ENCODE data around the gene SNTN.

The SNTN gene

DNA sequence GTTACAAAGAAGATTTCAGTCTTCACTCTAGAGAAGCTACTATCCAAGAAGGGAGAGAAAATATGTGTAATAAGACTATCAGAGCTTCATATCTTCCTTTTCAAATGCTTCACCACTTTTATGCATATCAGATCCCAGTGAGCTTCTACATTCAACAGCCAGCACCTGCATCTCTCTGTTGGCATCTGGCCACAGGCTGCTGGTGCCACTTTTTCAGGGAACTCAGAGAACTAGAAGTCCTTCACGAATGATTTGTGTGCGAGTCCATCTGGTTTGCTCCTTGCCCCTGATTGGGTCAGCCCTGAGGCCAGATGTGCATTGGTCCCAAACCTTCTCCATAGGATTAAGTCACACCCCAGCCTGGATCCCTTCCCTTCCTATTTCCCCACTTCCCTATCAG, 22.1 kb downstream of the SNTN start:
- no peak for DNase-seq (ENCODE audit: low spot score)

DNA sequence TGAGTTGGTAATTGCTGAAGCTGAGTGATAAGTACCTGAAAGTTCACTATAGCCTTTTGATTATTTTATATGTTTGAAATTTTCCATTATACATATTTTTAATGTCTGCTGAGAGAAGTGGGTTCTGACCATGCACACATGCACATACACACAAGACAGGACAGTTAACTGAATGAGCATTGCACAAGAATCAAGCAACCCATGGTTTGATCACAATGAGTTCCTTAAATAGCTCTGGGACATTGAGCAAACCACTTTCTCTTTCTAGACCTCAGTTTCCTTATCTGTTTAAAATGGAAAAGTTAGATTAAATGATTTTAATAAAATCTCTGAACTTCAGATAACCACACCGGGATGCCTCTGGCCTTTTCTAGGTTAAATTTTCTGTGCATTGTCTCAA, 26.7 kb downstream of the SNTN start:
- no peak for DNase-seq (ENCODE audit: low spot score)

DNA sequence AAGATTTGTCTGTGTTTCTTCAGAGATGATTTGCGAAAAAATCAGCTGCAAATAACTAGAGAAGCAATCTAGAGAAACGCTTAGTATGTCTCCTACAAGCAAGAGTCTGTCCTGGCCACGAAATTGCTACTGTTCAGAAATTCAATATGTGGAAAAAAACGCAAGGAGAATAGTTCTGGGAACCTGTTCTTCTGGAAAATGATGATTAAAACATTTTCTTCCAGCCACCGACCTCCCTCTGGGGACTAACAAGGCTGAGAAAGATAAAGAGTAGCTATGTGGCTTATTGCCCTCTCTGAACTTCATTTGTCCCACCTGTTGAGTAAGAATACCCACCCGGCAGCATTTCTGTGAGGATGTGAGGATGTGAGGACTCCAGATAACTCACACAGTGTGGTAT, 31.6 kb downstream of the SNTN start:
- DNase-seq (ENCODE audit: low spot score), result no peak

DNA sequence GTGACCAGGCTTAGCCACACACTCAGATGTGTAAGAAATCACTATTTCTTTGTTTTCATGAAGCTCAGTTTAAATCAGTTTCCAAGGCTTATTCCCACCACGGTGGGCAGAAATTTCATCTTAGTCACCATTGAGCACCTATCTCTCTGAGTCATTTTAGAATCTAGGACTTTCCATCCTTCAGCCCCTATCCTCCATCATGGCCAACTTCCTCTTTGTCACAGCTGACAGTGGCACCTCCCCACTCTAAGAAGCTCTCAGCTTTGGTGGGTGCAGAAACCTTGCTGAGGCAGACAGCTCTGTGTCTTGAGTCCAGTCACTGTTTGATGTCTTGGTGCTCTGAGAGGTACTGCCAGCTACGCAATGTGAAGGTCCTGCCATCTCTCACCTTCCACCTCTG, 32.9 kb downstream of the SNTN start:
- DNase-seq (ENCODE audit: low spot score), result no peak

DNA sequence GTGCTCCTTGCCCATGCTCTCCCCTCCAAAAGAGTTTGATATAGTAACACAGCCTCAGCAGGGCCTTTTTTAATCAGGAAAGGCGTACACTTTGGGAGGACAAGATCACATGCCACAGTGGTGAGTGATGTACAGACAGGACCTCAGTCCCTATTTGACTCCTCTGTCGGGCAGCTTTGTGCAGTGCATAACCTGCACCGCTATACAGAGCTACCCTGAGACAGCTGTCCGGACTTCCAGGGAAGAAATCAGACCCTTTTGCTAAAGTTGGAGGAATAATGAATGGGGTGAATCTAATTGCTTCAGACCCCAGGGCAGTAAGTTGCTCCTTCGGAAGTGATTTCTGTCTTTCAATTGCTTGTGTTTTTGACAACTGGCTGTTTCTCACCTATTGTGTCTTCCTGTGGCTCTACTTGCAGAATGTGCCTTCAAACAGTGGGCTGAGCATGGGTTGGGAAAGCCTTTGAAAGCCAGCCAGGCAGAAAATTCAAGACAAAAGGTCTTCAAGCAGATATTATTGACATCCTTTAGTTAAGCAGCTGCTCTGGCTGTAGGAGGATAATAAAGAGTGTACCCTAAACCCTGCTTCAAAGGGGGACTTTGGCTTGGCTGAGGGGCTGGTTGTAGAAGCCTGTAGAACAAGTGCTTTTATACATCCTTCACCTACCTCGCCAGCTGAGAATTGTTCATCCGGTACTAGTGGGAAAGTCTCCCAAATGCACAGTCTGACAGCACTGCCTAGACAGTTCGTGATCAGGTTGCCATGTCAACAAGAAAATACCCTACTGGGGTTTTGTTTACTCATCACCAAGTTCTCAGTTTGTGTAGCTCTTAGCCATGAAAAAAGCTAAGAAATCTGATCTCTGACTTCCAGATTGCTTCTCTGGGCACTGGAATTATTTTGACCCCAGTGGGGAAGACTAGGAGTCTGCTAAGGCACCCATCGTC, 35.1 kb downstream of the SNTN start:
- DNase-seq (ENCODE audit: low spot score), result no peak

DNA sequence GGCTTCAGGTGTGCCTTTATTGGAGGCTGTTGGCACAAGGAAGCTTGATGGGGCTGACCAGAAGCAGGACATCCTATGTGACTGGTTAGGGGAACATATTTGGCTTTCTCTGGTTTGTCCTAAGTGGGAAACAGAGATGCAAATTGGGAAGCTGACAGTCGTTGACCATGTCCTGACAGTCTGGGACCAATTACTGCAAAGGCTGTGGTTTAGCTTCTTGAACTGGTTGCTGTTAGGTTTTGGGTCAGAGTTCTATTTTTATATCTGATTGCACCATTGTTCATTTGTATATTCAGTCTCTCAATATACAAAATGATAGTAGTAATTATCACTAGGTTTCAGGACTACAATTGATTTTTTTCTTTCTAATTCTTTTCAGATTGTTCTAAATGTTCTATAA, 36.8 kb downstream of the SNTN start:
- no peak for DNase-seq (ENCODE audit: low spot score)

DNA sequence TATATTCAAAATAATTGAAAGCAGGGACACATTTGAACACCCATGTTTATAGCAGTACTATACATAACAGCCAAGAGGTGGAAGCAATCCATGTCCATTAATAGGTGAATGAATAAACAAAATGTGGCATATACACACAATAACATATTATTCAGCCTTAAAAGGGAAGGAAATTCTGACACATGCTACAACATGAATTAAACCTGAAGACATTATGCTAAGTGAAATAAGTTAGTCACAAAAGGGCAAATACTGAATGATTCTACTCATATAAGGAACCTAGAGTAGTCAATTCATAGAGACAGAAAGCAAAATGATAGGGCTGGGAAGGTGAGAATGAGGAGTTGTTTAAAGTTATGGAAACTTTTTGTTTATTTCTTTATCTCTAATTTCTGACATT, 40.9 kb downstream of the SNTN start:
- DNase-seq (ENCODE audit: low spot score), result no peak

DNA sequence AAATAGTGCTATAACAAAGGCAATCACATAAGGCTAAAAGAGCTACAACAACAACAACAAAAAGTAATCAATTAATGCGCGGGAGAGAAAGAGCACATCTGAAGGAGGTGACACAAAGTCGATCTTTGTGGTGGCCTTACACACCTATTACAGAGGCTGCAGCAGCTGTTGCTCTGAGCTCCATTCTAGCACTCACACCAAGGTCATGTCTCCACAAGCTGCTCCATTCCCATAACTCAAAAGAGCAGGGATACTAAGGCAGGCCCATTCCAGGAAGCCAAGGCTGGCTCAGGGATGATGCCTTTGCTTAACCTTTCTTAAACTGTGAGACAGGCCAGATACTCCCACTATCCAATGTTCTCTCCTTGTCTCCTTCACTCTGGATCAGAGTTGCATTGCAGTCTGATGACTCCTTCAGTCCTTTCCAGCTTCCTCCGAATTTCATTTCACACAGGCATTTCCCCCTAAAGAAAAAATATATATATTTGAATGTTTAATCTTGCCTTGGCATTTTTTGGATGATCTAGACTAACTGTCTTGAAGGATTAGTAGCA, 52.7 kb downstream of the SNTN start:
- no peak for DNase-seq (ENCODE audit: low spot score)

DNA sequence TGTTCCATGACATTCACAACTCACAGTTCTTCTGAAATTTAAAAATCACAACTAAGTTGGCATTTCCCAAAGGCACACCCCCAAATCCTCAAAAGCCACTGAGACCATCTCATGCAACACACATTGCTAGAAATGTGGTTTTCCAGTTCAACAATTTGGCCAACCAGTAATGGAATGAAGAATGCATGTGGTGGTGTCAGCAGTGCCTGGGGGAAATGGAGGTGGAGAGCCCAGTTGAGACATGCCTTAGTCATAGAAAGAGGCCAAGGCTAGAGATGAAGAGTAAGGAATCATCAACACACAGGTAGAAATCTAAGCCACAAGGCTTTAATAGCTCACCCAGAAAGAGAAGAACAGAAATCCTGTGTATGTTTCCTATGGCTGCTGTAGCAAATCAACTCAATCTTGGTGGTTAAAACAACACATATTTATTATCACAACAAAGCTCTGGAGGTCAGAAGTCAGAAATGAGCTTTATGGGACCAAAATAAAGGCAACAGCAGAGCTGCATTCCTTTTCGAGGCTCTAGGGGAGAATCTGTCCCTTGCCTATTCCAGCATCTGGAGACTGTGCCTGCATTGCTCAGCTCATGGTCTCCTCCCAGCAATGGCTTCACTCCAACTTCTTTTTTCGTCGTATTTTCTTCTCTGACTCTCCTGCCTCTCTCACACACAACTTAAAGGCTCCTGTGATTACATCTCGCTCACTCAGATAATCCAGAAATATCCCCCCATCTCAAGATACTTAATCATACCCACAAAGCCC, 54.0 kb downstream of the SNTN start:
- no peak for DNase-seq (ENCODE audit: low spot score)

DNA sequence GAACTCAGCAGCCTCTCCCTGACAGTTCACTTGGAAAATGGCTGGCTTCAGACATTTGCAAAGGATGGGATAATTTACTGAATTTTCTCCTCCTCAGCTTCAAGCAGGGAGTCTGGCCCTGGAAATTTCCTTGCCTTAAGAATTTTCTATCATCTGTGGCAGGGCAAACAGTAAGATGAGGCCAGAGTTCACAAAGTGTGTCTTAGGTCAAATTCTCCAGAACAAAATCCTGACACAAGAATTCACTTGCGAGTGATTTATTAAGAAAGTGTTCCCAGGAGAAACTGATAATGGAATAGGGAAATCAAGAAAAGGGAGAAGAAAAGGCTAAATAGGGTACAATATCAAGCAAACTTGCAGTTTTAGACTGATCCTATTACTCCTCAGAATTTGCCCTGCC, 55.3 kb downstream of the SNTN start:
- DNase-seq (ENCODE audit: low spot score), result no peak

DNA sequence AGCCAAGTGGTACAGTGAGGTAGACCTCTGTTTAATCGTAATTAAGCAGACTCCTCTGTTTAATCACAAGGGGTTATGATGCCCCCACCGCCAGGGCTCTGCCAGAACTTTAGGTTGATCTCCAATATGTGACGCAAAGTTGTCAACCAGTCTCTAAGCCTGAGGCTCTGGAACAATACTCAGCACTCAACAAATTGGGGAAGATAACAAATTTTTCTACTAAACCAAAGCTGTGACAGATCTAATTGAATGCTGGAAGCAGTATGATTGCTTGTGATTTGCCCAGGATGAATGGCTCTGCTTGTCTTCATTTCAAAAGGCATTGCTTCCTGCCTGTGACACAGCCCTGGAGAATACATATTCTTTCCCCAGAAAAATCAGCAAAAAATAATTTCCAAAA, 57.1 kb downstream of the SNTN start:
- no peak for DNase-seq (ENCODE audit: low spot score)
